ENCODE data around the gene PLSCR1. TPM values are rescaled to one million over a fixed set of nuclear protein-coding genes. Genes with fewer than 3 reads are reported as not detected.
A peak's percentile ranks its signal among the peaks of the same experiment; 100 is the strongest.

The PLSCR1 gene
- total RNA-seq = 34.2 and 37.2 TPM in 2 replicates

GRCh38 chr3:146544002-146544928 is at the start of gene PLSCR1:
PLSCR1 (minus strand) TSS chr3:146544607; CDS start chr3:146536552, 8,055 bp downstream.
- intact Hi-C loops (cut with micrococcal nuclease) = loop anchor here (1.0 to 2.0 kb wide), 4 partner anchors 8 to 75 kb away; partner anchors contain the start of gene PLSCR2

GRCh38 chr3:146593776-146594175 is 49.4 kb upstream of the PLSCR1 start:
- intact Hi-C loops (cut with micrococcal nuclease) = loop anchor here (5.0 kb wide), 1 partner anchor 1484 kb away; no protein-coding TSS in a partner anchor
- Mint-ChIP-seq H3K9me3 (no peaks in the 10 kb centered on the region), H3K4me1 (no peaks in the 10 kb centered on the region), H3K27me3 (peaks cover 5% of the 10 kb centered on the region), H3K4me3 (no peak overlapping the region), H3K36me3 (ENCODE audit: low read depth) (no peaks in the 10 kb centered on the region), H3K27ac (no peak overlapping the region)
- no peak for TF ChIP-seq CTCF (IDR thresholded peaks at IDR 0.05)
- DNase-seq = no peak
- no peak for ATAC-seq (ENCODE audit: low read depth)
- CTCF ChIA-PET = interaction anchor here (0.7 to 2.1 kb wide), 4 partner anchors 9 to 404 kb away, joined by 3 to 7 read pairs (median 4); partner anchors contain the start of gene PLSCR1
- POLR2A ChIA-PET = no interaction called here

More at GRCh38 chr3:146544002-146544928, at the start of gene PLSCR1:
- DNase-seq = peak; percentile 67
- ChIA-PET POLR2A (interaction anchor here (0.6 to 2.5 kb wide), 3 partner anchors 10 to 78 kb away, joined by 3 to 30 read pairs (median 5); partner anchors contain the start of gene PLSCR2), CTCF (interaction anchor here (0.5 to 1.1 kb wide), 3 partner anchors 33 to 75 kb away, joined by 3 read pairs; partner anchors contain the start of gene PLSCR2)
- Mint-ChIP-seq H3K4me1 (peaks cover 51% of the 10 kb centered on the region), H3K36me3 (ENCODE audit: low read depth) (peaks cover 4% of the 10 kb centered on the region), H3K27me3 (no peaks in the 10 kb centered on the region), H3K9me3 (no peaks in the 10 kb centered on the region), H3K27ac (peak within 1 kb of the TSS; percentile 92), H3K4me3 (peak within 1 kb of the TSS; percentile 92)
- TF ChIP-seq CTCF (IDR thresholded peaks at IDR 0.05) = no peak
- peak; percentile 87 for ATAC-seq (ENCODE audit: low read depth)

GRCh38 chr3:146590521-146590920 is 46.1 kb upstream of the PLSCR1 start:
- no peak for DNase-seq
- intact Hi-C loops (cut with micrococcal nuclease) = loop anchor here (1.0 to 5.0 kb wide), 2 partner anchors 51 to 1487 kb away; no protein-coding TSS in a partner anchor
- no peak for ATAC-seq (ENCODE audit: low read depth)
- no peak overlapping the region for H3K4me3 Mint-ChIP-seq
- H3K27me3 Mint-ChIP-seq = peaks cover 5% of the 10 kb centered on the region
- no peaks in the 10 kb centered on the region for H3K9me3 Mint-ChIP-seq
- CTCF ChIA-PET = interaction anchor here (0.7 to 2.0 kb wide), 6 partner anchors 12 to 403 kb away, joined by 3 to 6 read pairs (median 4); no protein-coding TSS in a partner anchor
- H3K4me1 Mint-ChIP-seq = no peaks in the 10 kb centered on the region
- no peak overlapping the region for H3K27ac Mint-ChIP-seq
- no peaks in the 10 kb centered on the region for H3K36me3 Mint-ChIP-seq (ENCODE audit: low read depth)
- POLR2A ChIA-PET = no interaction called here
- no peak for TF ChIP-seq CTCF (IDR thresholded peaks at IDR 0.05)

GRCh38 chr3:146589899-146590508 is 45.6 kb upstream of the PLSCR1 start:
- POLR2A ChIA-PET = no interaction called here
- Mint-ChIP-seq H3K4me1 (no peaks in the 10 kb centered on the region), H3K9me3 (no peaks in the 10 kb centered on the region), H3K4me3 (no peak overlapping the region), H3K27ac (no peak overlapping the region), H3K27me3 (peaks cover 5% of the 10 kb centered on the region), H3K36me3 (ENCODE audit: low read depth) (no peaks in the 10 kb centered on the region)
- CTCF ChIA-PET = interaction anchor here (0.7 to 2.0 kb wide), 6 partner anchors 12 to 402 kb away, joined by 3 to 6 read pairs (median 4); no protein-coding TSS in a partner anchor
- DNase-seq (no peak), ATAC-seq (ENCODE audit: low read depth) (no peak)
- TF ChIP-seq CTCF (IDR thresholded peaks at IDR 0.05) = no peak
- intact Hi-C loops (cut with micrococcal nuclease) = loop anchor here (1.0 to 5.0 kb wide), 2 partner anchors 51 to 1487 kb away; no protein-coding TSS in a partner anchor
